Spleen (tissue), 11 donors: ENCODE measurements around the gene GRIK2. TPM values are rescaled to one million over a fixed set of nuclear protein-coding genes. Genes with fewer than 3 reads are reported as not detected.

ENCODE experiments used
- DNase-seq: peaks from one replicate; pipeline ENCODE4 v3.0.0-alpha.2; 2020
- H3K27ac ChIP-seq, 8 donors: fragments of 200-600 bp; sonication (generic) in 7 of 8; 1 replicate in 4 of 8; 2 replicates in 4 of 8; pipeline versions ENCODE4 v1.5.0 to v1.8.0; 2016 to 2021; ENCODE audit warnings: inconsistent platforms in 4 of 8, mild to moderate bottlenecking in 4 of 8, moderate library complexity in 1 of 8
- H3K27me3 ChIP-seq, 7 donors: fragments of 200-600 bp; sonication (generic) in 6 of 7; replicated peaks in 1 of 7; 1 replicate in 4 of 7; 2 replicates in 3 of 7; pipeline versions ENCODE4 v1.5.0 to v1.8.0; 2016 to 2021; ENCODE audit warnings: inconsistent platforms in 3 of 7, mild to moderate bottlenecking in 1 of 7
- H3K36me3 ChIP-seq, 6 donors: fragments of 200-600 bp; sonication (generic) in 5 of 6; 1 replicate in 4 of 6; 2 replicates in 2 of 6; pipeline versions ENCODE4 v1.5.0 to v1.8.0; 2016 to 2021; ENCODE audit warnings: inconsistent platforms in 2 of 6
- H3K4me1 ChIP-seq, 6 donors: fragments of 200-600 bp; sonication (generic) in 5 of 6; 1 replicate in 3 of 6; 2 replicates in 3 of 6; pipeline versions ENCODE4 v1.5.0 to v1.8.0; 2016 to 2021; ENCODE audit warnings: inconsistent platforms in 3 of 6
- H3K4me3 ChIP-seq, 8 donors: fragments of 200-600 bp; sonication (generic) in 7 of 8; 1 replicate in 4 of 8; 2 replicates in 4 of 8; pipeline versions ENCODE4 v1.5.0 to v1.8.0; 2016 to 2021; ENCODE audit warnings: inconsistent platforms in 4 of 8, mild to moderate bottlenecking in 4 of 8, moderate library complexity in 2 of 8
- H3K9me3 ChIP-seq, 8 donors: fragments of 200-600 bp; sonication (generic) in 7 of 8; 1 replicate in 4 of 8; 2 replicates in 4 of 8; pipeline versions ENCODE4 v1.5.0 to v1.8.0; 2016 to 2021; ENCODE audit warnings: inconsistent platforms in 4 of 8
- CTCF ChIP-seq, 11 experiments: fragments of 200-600 bp in 7 of 11; fragments of 450-650 bp in 4 of 11; sonication (generic) in 4 of 11; IDR thresholded peaks in 8 of 11; conservative IDR thresholded peaks in 3 of 11; 1 replicate in 7 of 11; 2 replicates in 4 of 11; pipeline versions ENCODE4 v1.4.0 to v1.8.0; 2016 to 2021; ENCODE audit warnings: antibody characterized with exemption in 11 of 11, inconsistent platforms in 4 of 11, mild to moderate bottlenecking in 1 of 11
- POLR2A ChIP-seq, 3 donors: fragments of 450-650 bp; IDR thresholded peaks; one replicate each; pipeline ENCODE4 v1.5.1; 2017; ENCODE audit warnings: antibody characterized with exemption in 3 of 3, mild to moderate bottlenecking in 1 of 3
- POLR2AphosphoS5 ChIP-seq, 3 donors: sonication (generic); formaldehyde crosslinking; IDR thresholded peaks; one replicate each; pipeline ENCODE4 v1.5.1; 2017; ENCODE audit warnings: antibody characterized with exemption in 3 of 3
- WGBS, 5 donors: extraction: QIAGEN DNeasy Blood & Tissue Kit in 3 of 5; methylation state at CpG; one replicate each; pipeline versions ENCODE4 v1.1.5 to v1.1.7; 2013 to 2018; 5-methylcytosine and 5-hydroxymethylcytosine counted together
- intact Hi-C: fragments of 100-400 bp; cut with DNase I; formaldehyde crosslinking; loops from one replicate; pipeline ENCODE4 v1.15.0; 2023; ENCODE audit warnings: low total_unique reads
- polyA plus RNA-seq, 3 donors: library from polyadenylated mRNA; stranded (reverse); fragments of 200-250 nt; gene quantifications; one replicate each; pipeline ENCODE4 v1.2.1, GENCODE V29; 2013
- total RNA-seq, 7 donors: library from RNA; depleted of rRNA in 3 of 7; stranded (reverse); fragments of >200 nt in 3 of 7; fragmentation: NEBNext Ultra II Directional in 4 of 7; extraction: Animal tissue kit (Norgen Biotek cat#: 25700) in 4 of 7; gene quantifications; one replicate each; pipeline versions ENCODE4 v1.1.0 to v1.2.1, GENCODE V29; 2016 to 2021
- donor health status: healthy with polysubstance abuse.
- donor health status: DM: no; HTN: no; CAD: no; lungs with moderate emphysema.
- donor health status: DM: no; HTN: no; CAD: no.
- donor health status: Bipolar disorder and iron deficiency.
- donor health status: healthy.
- donor health status: DM: no; HTN: no; CAD: no.
- donor health status: DM: yes; HTN: yes; CAD: no.

Gene GRIK2
- total and polyA plus RNA-seq, 10 donors = 0.07 to 2.7 (median 0.89) TPM

- no peaks in the 10 kb centered on the region for H3K4me1 ChIP-seq
- intact Hi-C loops = no loop called here
- whole genome bisulfite sequencing, 5 donors = 35 to 64% (median 52%) methylated on average over 3 of the region's 3 CpGs
- H3K9me3 ChIP-seq = peaks cover 0 to 8% (median 0%) of the 10 kb centered on the region in 8 donors
- H3K27me3 ChIP-seq = no peaks in the 10 kb centered on the region
- no peak for DNase-seq
- H3K27ac ChIP-seq = no peak overlapping the region
- H3K36me3 ChIP-seq = no peaks in the 10 kb centered on the region
- H3K4me3 ChIP-seq = no peak overlapping the region
- no peak for TF ChIP-seq CTCF (IDR thresholded peaks at IDR 0.05 in 8 of 11, conservative IDR thresholded peaks at IDR 0.05 in 3 of 11)
- TF ChIP-seq POLR2AphosphoS5 (IDR thresholded peaks at IDR 0.05) = no peak
- TF ChIP-seq POLR2A (IDR thresholded peaks at IDR 0.05) = no peak
These were observed 645.5 kb downstream of the GRIK2 start for GRCh38 chr6:102038964-102039363.

- no peak overlapping the region for H3K4me3 ChIP-seq
- intact Hi-C loops = no loop called here
- no peak overlapping the region for H3K27ac ChIP-seq
- no peaks in the 10 kb centered on the region for H3K27me3 ChIP-seq
- 66 to 80% (median 77%) methylated on average over 3 of the region's 3 CpGs for WGBS, 5 donors
- H3K4me1 ChIP-seq = no peaks in the 10 kb centered on the region
- peaks cover 0 to 11% (median 0%) of the 10 kb centered on the region in 8 donors for H3K9me3 ChIP-seq
- no peak for TF ChIP-seq POLR2A (IDR thresholded peaks at IDR 0.05)
- no peak for TF ChIP-seq POLR2AphosphoS5 (IDR thresholded peaks at IDR 0.05)
- TF ChIP-seq CTCF (IDR thresholded peaks at IDR 0.05 in 8 of 11, conservative IDR thresholded peaks at IDR 0.05 in 3 of 11) = no peak
- DNase-seq = no peak
- H3K36me3 ChIP-seq = no peaks in the 10 kb centered on the region
These were observed 645.9 kb downstream of the GRIK2 start for GRCh38 chr6:102039441-102039840.

DNA sequence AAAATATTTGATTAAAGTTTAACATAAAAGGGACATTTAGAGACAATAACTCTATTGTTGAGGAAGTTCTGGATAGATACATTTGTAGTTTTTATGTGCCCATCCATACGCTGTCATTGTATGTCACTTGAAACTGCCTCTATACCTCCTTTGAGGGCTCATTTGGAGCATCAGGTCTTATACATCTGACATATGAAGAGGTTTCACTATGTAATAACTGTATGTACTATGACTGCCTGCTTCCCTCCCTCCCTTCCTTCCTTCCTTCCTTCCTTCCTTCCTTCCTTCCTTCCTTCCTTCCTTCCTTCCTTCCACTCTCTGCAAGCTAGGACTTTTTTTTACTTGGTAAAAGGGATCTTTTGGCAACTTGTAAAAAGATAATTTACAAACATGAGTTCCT, 657.5 kb downstream of the GRIK2 start:
- TF ChIP-seq CTCF (IDR thresholded peaks at IDR 0.05 in 8 of 11, conservative IDR thresholded peaks at IDR 0.05 in 3 of 11) (no peak), POLR2AphosphoS5 (IDR thresholded peaks at IDR 0.05) (no peak), POLR2A (IDR thresholded peaks at IDR 0.05) (no peak)
- Histone ChIP-seq H3K9me3 (peaks cover 0 to 3% (median 0%) of the 10 kb centered on the region in 8 donors), H3K27ac (no peak overlapping the region), H3K27me3 (no peaks in the 10 kb centered on the region), H3K4me1 (no peaks in the 10 kb centered on the region), H3K4me3 (no peak overlapping the region), H3K36me3 (no peaks in the 10 kb centered on the region)
- DNase-seq = no peak
- 89 to 97% (median 93%) methylated on average over 1 of the region's 1 CpG for WGBS, 5 donors
- intact Hi-C loops = no loop called here

DNA sequence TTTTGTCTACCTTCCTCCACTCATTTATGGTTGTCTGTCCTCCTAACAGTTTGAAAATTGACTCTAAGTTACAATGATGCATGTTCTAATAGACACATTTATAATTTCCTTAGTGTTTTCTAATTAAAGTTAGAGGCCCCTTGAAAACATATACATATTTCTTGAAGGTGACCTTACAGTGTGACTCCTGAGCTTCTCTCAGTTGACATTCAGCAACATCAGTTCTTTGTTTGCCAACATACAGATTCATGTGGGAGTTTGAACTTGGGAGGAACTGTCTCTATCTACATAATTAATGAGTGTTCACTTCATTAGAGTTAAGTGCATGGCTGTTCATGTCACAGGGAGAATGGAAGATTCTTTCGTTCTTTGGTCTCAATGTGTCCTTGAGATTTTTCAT, 658.2 kb downstream of the GRIK2 start:
- TF ChIP-seq POLR2A (IDR thresholded peaks at IDR 0.05) (no peak), CTCF (IDR thresholded peaks at IDR 0.05 in 8 of 11, conservative IDR thresholded peaks at IDR 0.05 in 3 of 11) (no peak), POLR2AphosphoS5 (IDR thresholded peaks at IDR 0.05) (no peak)
- Histone ChIP-seq H3K4me3 (no peak overlapping the region), H3K36me3 (no peaks in the 10 kb centered on the region), H3K27ac (no peak overlapping the region), H3K4me1 (no peaks in the 10 kb centered on the region), H3K9me3 (no peaks in the 10 kb centered on the region), H3K27me3 (no peaks in the 10 kb centered on the region)
- WGBS, 5 donors = 72 to 86% (median 78%) methylated on average over 1 of the region's 1 CpG
- no peak for DNase-seq
- intact Hi-C loops = no loop called here
